ENCODE results near the gene OR14I1. TPM values are rescaled to one million over a fixed set of nuclear protein-coding genes. Genes with fewer than 3 reads are reported as not detected.

Gene OR14I1
- not detected for total RNA-seq

- H3K27ac Mint-ChIP-seq, result no peak within 1 kb of the TSS
- no peaks in the 10 kb centered on the region for H3K36me3 Mint-ChIP-seq (ENCODE audit: insufficient read depth in 2 of 2)
- H3K9me3 Mint-ChIP-seq, result no peaks in the 10 kb centered on the region
- no peak for ATAC-seq (replicated peaks in 1 of 2)
- DNase-seq, result no peak
- no peaks in the 10 kb centered on the region for H3K4me1 Mint-ChIP-seq (ENCODE audit: low read depth)
- no peak within 1 kb of the TSS for H3K4me3 Mint-ChIP-seq
- no peaks in the 10 kb centered on the region for H3K27me3 Mint-ChIP-seq (ENCODE audit: low read depth)
These were observed at the start of gene OR14I1 for GRCh38 chr1:248702714-248703113. Gene OR14I1 (minus strand): TSS chr1:248702766.

GRCh38 chr1:248751635-248752034 is 49.1 kb upstream of the OR14I1 start:
- DNase-seq (no peak), ATAC-seq (replicated peaks in 1 of 2) (no peak)
- Mint-ChIP-seq H3K4me3 (no peak overlapping the region), H3K9me3 (no peaks in the 10 kb centered on the region), H3K36me3 (ENCODE audit: insufficient read depth in 2 of 2) (no peaks in the 10 kb centered on the region), H3K4me1 (ENCODE audit: low read depth) (peaks cover 13% of the 10 kb centered on the region), H3K27ac (no peak overlapping the region), H3K27me3 (ENCODE audit: low read depth) (no peaks in the 10 kb centered on the region)

GRCh38 chr1:248751142-248751541 is 48.6 kb upstream of the OR14I1 start:
- H3K9me3 Mint-ChIP-seq, result no peaks in the 10 kb centered on the region
- H3K36me3 Mint-ChIP-seq (ENCODE audit: insufficient read depth in 2 of 2), result no peaks in the 10 kb centered on the region
- no peak overlapping the region for H3K27ac Mint-ChIP-seq
- DNase-seq (no peak), ATAC-seq (replicated peaks in 1 of 2) (no peak)
- H3K27me3 Mint-ChIP-seq (ENCODE audit: low read depth), result no peaks in the 10 kb centered on the region
- H3K4me1 Mint-ChIP-seq (ENCODE audit: low read depth), result peaks cover 13% of the 10 kb centered on the region
- H3K4me3 Mint-ChIP-seq, result no peak overlapping the region

- H3K27ac Mint-ChIP-seq, result no peak overlapping the region
- no peaks in the 10 kb centered on the region for H3K9me3 Mint-ChIP-seq
- H3K27me3 Mint-ChIP-seq (ENCODE audit: low read depth), result no peaks in the 10 kb centered on the region
These were observed 47.9 kb upstream of the OR14I1 start for GRCh38 chr1:248750496-248750895.

GRCh38 chr1:248748211-248748610 is 45.6 kb upstream of the OR14I1 start:
- no peak for ATAC-seq (replicated peaks in 1 of 2)
- no peaks in the 10 kb centered on the region for H3K9me3 Mint-ChIP-seq
- no peaks in the 10 kb centered on the region for H3K27me3 Mint-ChIP-seq (ENCODE audit: low read depth)
- H3K27ac Mint-ChIP-seq, result no peak overlapping the region
- DNase-seq, result no peak
- no peaks in the 10 kb centered on the region for H3K36me3 Mint-ChIP-seq (ENCODE audit: insufficient read depth in 2 of 2)
- H3K4me1 Mint-ChIP-seq (ENCODE audit: low read depth), result peaks cover 13% of the 10 kb centered on the region
- no peak overlapping the region for H3K4me3 Mint-ChIP-seq

More at GRCh38 chr1:248750496-248750895, 47.9 kb upstream of the OR14I1 start:
- Mint-ChIP-seq H3K4me3 (no peak overlapping the region), H3K36me3 (ENCODE audit: insufficient read depth in 2 of 2) (no peaks in the 10 kb centered on the region), H3K4me1 (ENCODE audit: low read depth) (peaks cover 13% of the 10 kb centered on the region)
- DNase-seq (no peak), ATAC-seq (replicated peaks in 1 of 2) (no peak)

GRCh38 chr1:248740876-248741275 is 38.3 kb upstream of the OR14I1 start:
- ATAC-seq (replicated peaks in 1 of 2) (no peak), DNase-seq (no peak)
- Mint-ChIP-seq H3K9me3 (no peaks in the 10 kb centered on the region), H3K36me3 (ENCODE audit: insufficient read depth in 2 of 2) (no peaks in the 10 kb centered on the region), H3K27me3 (ENCODE audit: low read depth) (no peaks in the 10 kb centered on the region), H3K27ac (no peak overlapping the region), H3K4me1 (ENCODE audit: low read depth) (no peaks in the 10 kb centered on the region), H3K4me3 (no peak overlapping the region)

- Mint-ChIP-seq H3K36me3 (ENCODE audit: insufficient read depth in 2 of 2) (peaks cover 0 to 2% of the 10 kb centered on the region in 2 donors), H3K4me1 (ENCODE audit: low read depth) (no peaks in the 10 kb centered on the region), H3K27me3 (ENCODE audit: low read depth) (peaks cover 6% of the 10 kb centered on the region), H3K9me3 (peaks cover 1 to 3% of the 10 kb centered on the region in 2 donors), H3K4me3 (no peak overlapping the region), H3K27ac (no peak overlapping the region)
- ATAC-seq (replicated peaks in 1 of 2), result no peak
- DNase-seq, result no peak
These were observed 37.1 kb upstream of the OR14I1 start for GRCh38 chr1:248739572-248740205.

- Mint-ChIP-seq H3K27ac (no peak overlapping the region), H3K9me3 (peaks cover 1 to 6% of the 10 kb centered on the region in 2 donors), H3K4me3 (no peak overlapping the region), H3K36me3 (ENCODE audit: insufficient read depth in 2 of 2) (peaks cover 0 to 2% of the 10 kb centered on the region in 2 donors), H3K4me1 (ENCODE audit: low read depth) (no peaks in the 10 kb centered on the region), H3K27me3 (ENCODE audit: low read depth) (peaks cover 6% of the 10 kb centered on the region)
- ATAC-seq (replicated peaks in 1 of 2) (no peak), DNase-seq (no peak)
These were observed 34.9 kb upstream of the OR14I1 start for GRCh38 chr1:248737457-248737856.

- Mint-ChIP-seq H3K27me3 (ENCODE audit: low read depth) (peaks cover 6% of the 10 kb centered on the region), H3K36me3 (ENCODE audit: insufficient read depth in 2 of 2) (peaks cover 0 to 2% of the 10 kb centered on the region in 2 donors), H3K4me3 (no peak overlapping the region), H3K9me3 (peaks cover 1 to 6% of the 10 kb centered on the region in 2 donors), H3K27ac (no peak overlapping the region), H3K4me1 (ENCODE audit: low read depth) (no peaks in the 10 kb centered on the region)
- ATAC-seq (replicated peaks in 1 of 2), result no peak
- DNase-seq, result no peak
These were observed 34.4 kb upstream of the OR14I1 start for GRCh38 chr1:248736977-248737376.

GRCh38 chr1:248733566-248733965 is 31.0 kb upstream of the OR14I1 start:
- Mint-ChIP-seq H3K4me3 (no peak overlapping the region), H3K4me1 (ENCODE audit: low read depth) (no peaks in the 10 kb centered on the region), H3K36me3 (ENCODE audit: insufficient read depth in 2 of 2) (peaks cover 0 to 2% of the 10 kb centered on the region in 2 donors), H3K27me3 (ENCODE audit: low read depth) (peaks cover 6% of the 10 kb centered on the region), H3K9me3 (peaks cover 1 to 6% of the 10 kb centered on the region in 2 donors), H3K27ac (no peak overlapping the region)
- DNase-seq, result no peak
- ATAC-seq (replicated peaks in 1 of 2), result no peak

GRCh38 chr1:248730507-248731335 is 28.2 kb upstream of the OR14I1 start:
- Mint-ChIP-seq H3K9me3 (peaks cover 1 to 6% of the 10 kb centered on the region in 2 donors), H3K36me3 (ENCODE audit: insufficient read depth in 2 of 2) (peaks cover 0 to 2% of the 10 kb centered on the region in 2 donors), H3K27ac (no peak overlapping the region), H3K27me3 (ENCODE audit: low read depth) (peaks cover 6% of the 10 kb centered on the region), H3K4me3 (no peak overlapping the region), H3K4me1 (ENCODE audit: low read depth) (no peaks in the 10 kb centered on the region)
- ATAC-seq (replicated peaks in 1 of 2) (no peak), DNase-seq (no peak)

- Mint-ChIP-seq H3K4me3 (no peak overlapping the region), H3K36me3 (ENCODE audit: insufficient read depth in 2 of 2) (peaks cover 0 to 4% of the 10 kb centered on the region in 2 donors), H3K9me3 (peaks cover 0 to 3% of the 10 kb centered on the region in 2 donors), H3K27me3 (ENCODE audit: low read depth) (no peaks in the 10 kb centered on the region), H3K27ac (no peak overlapping the region), H3K4me1 (ENCODE audit: low read depth) (no peaks in the 10 kb centered on the region)
- ATAC-seq (replicated peaks in 1 of 2) (no peak), DNase-seq (no peak)
These were observed 11.7 kb upstream of the OR14I1 start for GRCh38 chr1:248714248-248714647.

GRCh38 chr1:248710305-248710900 is 7.8 kb upstream of the OR14I1 start:
- H3K4me1 Mint-ChIP-seq (ENCODE audit: low read depth), result no peaks in the 10 kb centered on the region
- no peak for DNase-seq
- H3K9me3 Mint-ChIP-seq, result peaks cover 0 to 3% of the 10 kb centered on the region in 2 donors
- peaks cover 0 to 3% of the 10 kb centered on the region in 2 donors for H3K36me3 Mint-ChIP-seq (ENCODE audit: insufficient read depth in 2 of 2)
- H3K4me3 Mint-ChIP-seq, result no peak overlapping the region
- H3K27ac Mint-ChIP-seq, result no peak overlapping the region
- no peak for ATAC-seq (replicated peaks in 1 of 2)
- no peaks in the 10 kb centered on the region for H3K27me3 Mint-ChIP-seq (ENCODE audit: low read depth)
